Measurements from ENCODE around the gene SCN9A. TPM values are rescaled to one million over a fixed set of nuclear protein-coding genes. Genes with fewer than 3 reads are reported as not detected.

Gene SCN9A
- total and polyA plus RNA-seq, 10 of the 15 experiments (the other 5 are each of a cell fraction or from before 2014, with no cell fraction given) = 0.04 to 0.08 (median 0.08) TPM; not detected in 7

DNA sequence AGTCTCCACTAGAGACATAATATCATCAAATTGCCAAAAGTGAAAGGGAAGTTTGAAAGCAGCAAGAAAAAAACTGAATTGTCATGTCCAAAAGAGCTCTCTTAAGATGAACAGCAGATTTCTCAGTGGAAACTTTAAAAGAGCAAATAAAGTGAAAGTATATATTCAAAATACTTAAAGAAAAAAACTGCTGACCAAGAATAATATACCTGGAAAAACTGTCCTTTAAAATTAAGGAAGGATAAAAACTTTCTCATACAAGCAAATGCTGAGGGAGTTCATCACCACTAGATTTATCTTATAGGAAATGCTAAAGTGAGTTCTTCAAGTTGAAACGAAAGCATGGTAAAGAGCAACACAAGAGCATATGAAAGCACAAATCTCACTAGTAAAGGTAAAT, 164.7 kb downstream of the SCN9A start:
- Histone ChIP-seq H3K9ac (ENCODE audit: control insufficient read depth, insufficient read depth, low read length) (no peak overlapping the region), H3K27ac (ENCODE audit: control insufficient read depth, insufficient read depth) (no peak overlapping the region), H3K9me3 (replicated peaks; ENCODE audit: control insufficient read depth, insufficient read depth, low read length) (no peaks in the 10 kb centered on the region; the same call in 2 of the 3 replicates), H3K79me2 (ENCODE audit: control insufficient read depth, insufficient read depth, low read length) (no peaks in the 10 kb centered on the region), H3K27me3 (replicated peaks in 1 of 2; ENCODE audit: control insufficient read depth in 2 of 2, insufficient read depth in 2 of 2, low read length in 1 of 2) (no peaks in the 10 kb centered on the region), H4K20me1 (ENCODE audit: control insufficient read depth, insufficient read depth) (no peaks in the 10 kb centered on the region), H3K36me3 (ENCODE audit: control insufficient read depth in 2 of 2, insufficient read depth in 2 of 2, low read length in 1 of 2) (no peaks in the 10 kb centered on the region), H3K4me2 (ENCODE audit: control insufficient read depth, insufficient read depth) (no peak overlapping the region), H2AFZ (ENCODE audit: control insufficient read depth, low read depth, low read length) (no peak overlapping the region), H3K4me1 (ENCODE audit: control insufficient read depth, insufficient read depth, low read length) (no peaks in the 10 kb centered on the region), H3K4me3 (no peak overlapping the region)
- 0% methylated on average over 1 of the region's 1 CpG for WGBS (ENCODE audit: insufficient coverage, insufficient replicate concordance, low lambda C conversion rate, missing lambda C conversion rate)
- DNase-seq (ENCODE audit: low read depth, low spot score) = no peak
- ATAC-seq = no peak
- ChIA-PET RAD21 (ENCODE audit: unreplicated experiment) (no interaction called here), SMC1A (ENCODE audit: uncharacterized antibody, unreplicated experiment) (no interaction called here), POLR2A (no interaction called here), CTCF (no interaction called here)
- FAIRE-seq = no peak
- in situ Hi-C loops (cut with MboI) = no loop called here
- BruUV-seq (replicated peaks) = no TSS peak
- intact Hi-C loops (cut with micrococcal nuclease; ENCODE audit: unreplicated experiment) = no loop called here
- TF ChIP-seq CBX5 (IDR thresholded peaks at IDR 0.05; ENCODE audit: low read depth) = no peak
- no peak for TF ChIP-seq STAT3 (IDR thresholded peaks at IDR 0.05; ENCODE audit: low read depth, low read length)
- TF ChIP-seq, protein P1, sequence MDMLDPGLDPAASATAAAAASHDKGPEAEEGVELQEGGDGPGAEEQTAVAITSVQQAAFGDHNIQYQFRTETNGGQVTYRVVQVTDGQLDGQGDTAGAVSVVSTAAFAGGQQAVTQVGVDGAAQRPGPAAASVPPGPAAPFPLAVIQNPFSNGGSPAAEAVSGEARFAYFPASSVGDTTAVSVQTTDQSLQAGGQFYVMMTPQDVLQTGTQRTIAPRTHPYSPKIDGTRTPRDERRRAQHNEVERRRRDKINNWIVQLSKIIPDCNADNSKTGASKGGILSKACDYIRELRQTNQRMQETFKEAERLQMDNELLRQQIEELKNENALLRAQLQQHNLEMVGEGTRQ (IDR thresholded peaks at IDR 0.05; ENCODE audit: borderline replicate concordance, low read depth, low read length) = no peak
- TF ChIP-seq, protein P2, sequence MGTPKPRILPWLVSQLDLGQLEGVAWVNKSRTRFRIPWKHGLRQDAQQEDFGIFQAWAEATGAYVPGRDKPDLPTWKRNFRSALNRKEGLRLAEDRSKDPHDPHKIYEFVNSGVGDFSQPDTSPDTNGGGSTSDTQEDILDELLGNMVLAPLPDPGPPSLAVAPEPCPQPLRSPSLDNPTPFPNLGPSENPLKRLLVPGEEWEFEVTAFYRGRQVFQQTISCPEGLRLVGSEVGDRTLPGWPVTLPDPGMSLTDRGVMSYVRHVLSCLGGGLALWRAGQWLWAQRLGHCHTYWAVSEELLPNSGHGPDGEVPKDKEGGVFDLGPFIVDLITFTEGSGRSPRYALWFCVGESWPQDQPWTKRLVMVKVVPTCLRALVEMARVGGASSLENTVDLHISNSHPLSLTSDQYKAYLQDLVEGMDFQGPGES (IDR thresholded peaks at IDR 0.05) = no peak
- TF ChIP-seq MXI1 (IDR thresholded peaks at IDR 0.05; ENCODE audit: low read depth, low read length) = no peak
- no peak for TF ChIP-seq FOS (IDR thresholded peaks at IDR 0.05; ENCODE audit: borderline replicate concordance, extremely low read depth, insufficient read length)
- TF ChIP-seq ZNF384 (IDR thresholded peaks at IDR 0.05; ENCODE audit: borderline replicate concordance, low read depth, low read length) = no peak
- no peak for TF ChIP-seq SMAD1 (IDR thresholded peaks at IDR 0.05; ENCODE audit: low read depth, partially characterized antibody)
- TF ChIP-seq NFYB (IDR thresholded peaks at IDR 0.05; ENCODE audit: insufficient read depth, low read depth, low read length) = no peak
- no peak for TF ChIP-seq CHD4 (IDR thresholded peaks at IDR 0.05)
- no peak for TF ChIP-seq PAX5 (IDR thresholded peaks at IDR 0.05; ENCODE audit: borderline replicate concordance, low read depth, low read length)
- TF ChIP-seq, protein P3, sequence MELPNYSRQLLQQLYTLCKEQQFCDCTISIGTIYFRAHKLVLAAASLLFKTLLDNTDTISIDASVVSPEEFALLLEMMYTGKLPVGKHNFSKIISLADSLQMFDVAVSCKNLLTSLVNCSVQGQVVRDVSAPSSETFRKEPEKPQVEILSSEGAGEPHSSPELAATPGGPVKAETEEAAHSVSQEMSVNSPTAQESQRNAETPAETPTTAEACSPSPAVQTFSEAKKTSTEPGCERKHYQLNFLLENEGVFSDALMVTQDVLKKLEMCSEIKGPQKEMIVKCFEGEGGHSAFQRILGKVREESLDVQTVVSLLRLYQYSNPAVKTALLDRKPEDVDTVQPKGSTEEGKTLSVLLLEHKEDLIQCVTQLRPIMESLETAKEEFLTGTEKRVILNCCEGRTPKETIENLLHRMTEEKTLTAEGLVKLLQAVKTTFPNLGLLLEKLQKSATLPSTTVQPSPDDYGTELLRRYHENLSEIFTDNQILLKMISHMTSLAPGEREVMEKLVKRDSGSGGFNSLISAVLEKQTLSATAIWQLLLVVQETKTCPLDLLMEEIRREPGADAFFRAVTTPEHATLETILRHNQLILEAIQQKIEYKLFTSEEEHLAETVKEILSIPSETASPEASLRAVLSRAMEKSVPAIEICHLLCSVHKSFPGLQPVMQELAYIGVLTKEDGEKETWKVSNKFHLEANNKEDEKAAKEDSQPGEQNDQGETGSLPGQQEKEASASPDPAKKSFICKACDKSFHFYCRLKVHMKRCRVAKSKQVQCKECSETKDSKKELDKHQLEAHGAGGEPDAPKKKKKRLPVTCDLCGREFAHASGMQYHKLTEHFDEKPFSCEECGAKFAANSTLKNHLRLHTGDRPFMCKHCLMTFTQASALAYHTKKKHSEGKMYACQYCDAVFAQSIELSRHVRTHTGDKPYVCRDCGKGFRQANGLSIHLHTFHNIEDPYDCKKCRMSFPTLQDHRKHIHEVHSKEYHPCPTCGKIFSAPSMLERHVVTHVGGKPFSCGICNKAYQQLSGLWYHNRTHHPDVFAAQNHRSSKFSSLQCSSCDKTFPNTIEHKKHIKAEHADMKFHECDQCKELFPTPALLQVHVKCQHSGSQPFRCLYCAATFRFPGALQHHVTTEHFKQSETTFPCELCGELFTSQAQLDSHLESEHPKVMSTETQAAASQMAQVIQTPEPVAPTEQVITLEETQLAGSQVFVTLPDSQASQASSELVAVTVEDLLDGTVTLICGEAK (IDR thresholded peaks at IDR 0.05; ENCODE audit: borderline replicate concordance) = no peak
- TF ChIP-seq NR2C2 (IDR thresholded peaks at IDR 0.05; ENCODE audit: borderline replicate concordance, control insufficient read depth, insufficient read length, low read depth) = no peak
- no peak for TF ChIP-seq BCL11A (IDR thresholded peaks at IDR 0.05; ENCODE audit: low read depth, low read length)
- TF ChIP-seq, protein P4, sequence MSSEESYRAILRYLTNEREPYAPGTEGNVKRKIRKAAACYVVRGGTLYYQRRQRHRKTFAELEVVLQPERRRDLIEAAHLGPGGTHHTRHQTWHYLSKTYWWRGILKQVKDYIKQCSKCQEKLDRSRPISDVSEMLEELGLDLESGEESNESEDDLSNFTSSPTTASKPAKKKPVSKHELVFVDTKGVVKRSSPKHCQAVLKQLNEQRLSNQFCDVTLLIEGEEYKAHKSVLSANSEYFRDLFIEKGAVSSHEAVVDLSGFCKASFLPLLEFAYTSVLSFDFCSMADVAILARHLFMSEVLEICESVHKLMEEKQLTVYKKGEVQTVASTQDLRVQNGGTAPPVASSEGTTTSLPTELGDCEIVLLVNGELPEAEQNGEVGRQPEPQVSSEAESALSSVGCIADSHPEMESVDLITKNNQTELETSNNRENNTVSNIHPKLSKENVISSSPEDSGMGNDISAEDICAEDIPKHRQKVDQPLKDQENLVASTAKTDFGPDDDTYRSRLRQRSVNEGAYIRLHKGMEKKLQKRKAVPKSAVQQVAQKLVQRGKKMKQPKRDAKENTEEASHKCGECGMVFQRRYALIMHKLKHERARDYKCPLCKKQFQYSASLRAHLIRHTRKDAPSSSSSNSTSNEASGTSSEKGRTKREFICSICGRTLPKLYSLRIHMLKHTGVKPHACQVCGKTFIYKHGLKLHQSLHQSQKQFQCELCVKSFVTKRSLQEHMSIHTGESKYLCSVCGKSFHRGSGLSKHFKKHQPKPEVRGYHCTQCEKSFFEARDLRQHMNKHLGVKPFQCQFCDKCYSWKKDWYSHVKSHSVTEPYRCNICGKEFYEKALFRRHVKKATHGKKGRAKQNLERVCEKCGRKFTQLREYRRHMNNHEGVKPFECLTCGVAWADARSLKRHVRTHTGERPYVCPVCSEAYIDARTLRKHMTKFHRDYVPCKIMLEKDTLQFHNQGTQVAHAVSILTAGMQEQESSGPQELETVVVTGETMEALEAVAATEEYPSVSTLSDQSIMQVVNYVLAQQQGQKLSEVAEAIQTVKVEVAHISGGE (CRISPR knock-in tag; IDR thresholded peaks at IDR 0.05) = no peak
- TF ChIP-seq TCF3 (IDR thresholded peaks at IDR 0.05; ENCODE audit: borderline replicate concordance, insufficient read depth, low read depth, low read length) = no peak

Measured in GM12878 (cell line).